Measurements from ENCODE around the gene SETD6. TPM values are rescaled to one million over a fixed set of nuclear protein-coding genes. Genes with fewer than 3 reads are reported as not detected.

The SETD6 gene
- total and polyA plus RNA-seq, 2 of the 8 experiments (the other 6 are each of a cell fraction or from before 2014, with no cell fraction given), result 25.3 to 40.5 TPM

DNA sequence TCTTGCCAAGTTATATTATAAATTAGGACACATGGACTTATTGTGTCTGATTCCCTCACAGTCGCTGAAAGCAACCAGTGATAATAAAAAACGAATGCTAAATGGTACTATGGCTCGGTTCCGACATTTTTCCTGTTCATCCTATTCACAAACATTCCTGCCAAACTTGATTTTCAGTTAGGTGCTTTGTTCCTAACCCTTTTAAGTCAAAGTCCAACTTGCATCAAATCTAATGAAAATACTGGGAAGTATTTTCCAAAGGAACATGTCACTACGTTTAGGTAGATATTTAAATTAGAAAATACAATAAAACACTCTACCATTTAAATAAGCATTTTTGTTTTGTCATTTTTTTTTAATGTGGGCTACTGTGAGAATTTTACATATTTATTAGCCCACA lies 21.0 kb downstream of the SETD6 start (continued):
- no peak for TF ChIP-seq JUND (IDR thresholded peaks at IDR 0.05; ENCODE audit: low read length)
- no peak for TF ChIP-seq POLR2AphosphoS5 (IDR thresholded peaks at IDR 0.05; ENCODE audit: low read depth, low read length)
- TF ChIP-seq JUN (IDR thresholded peaks at IDR 0.05; ENCODE audit: low read depth, low read length), result no peak
- no peak for TF ChIP-seq YY1 (IDR thresholded peaks at IDR 0.05; ENCODE audit: low read depth, low read length)
